Fibroblast of peridontal ligament (primary cell): ENCODE data around the gene TDRKH.
"Not testable (repeated sequence)": the region's sequence is repeated elsewhere in the genome, so short reads cannot be mapped to it uniquely, and the experiment has no call there.

ENCODE experiments used
- DNase-seq: peaks from one replicate; pipeline ENCODE4 v3.0.0-alpha.2; 2010; ENCODE audit errors: extremely low read depth

TDRKH gene

GRCh38 chr1:151802372-151802771, 12.1 kb upstream of the TDRKH start:
- DNase-seq = no peak

DNA sequence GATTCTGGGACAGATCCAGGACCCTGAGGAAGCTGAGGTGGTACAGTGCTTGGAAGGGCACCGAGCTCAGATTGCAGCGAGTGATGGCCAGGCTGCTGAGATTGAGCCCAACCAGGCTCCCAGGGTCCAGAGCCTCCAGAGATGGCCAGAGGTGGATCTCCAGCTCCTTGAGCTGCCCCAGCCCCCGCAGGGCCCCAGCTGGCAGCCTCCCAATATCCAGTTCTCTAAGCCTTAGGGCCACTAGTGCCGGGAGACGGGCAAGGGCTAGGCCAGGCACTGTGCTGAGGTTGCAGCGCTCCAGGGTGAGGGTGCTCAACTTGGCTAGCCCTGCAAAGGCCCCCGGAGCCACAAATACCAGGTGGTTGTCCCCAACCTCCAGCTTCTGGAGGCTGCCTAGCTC, 11.5 kb upstream of the TDRKH start:
- DNase-seq = no peak

- DNase-seq = no peak
These were observed 11.1 kb upstream of the TDRKH start for GRCh38 chr1:151801310-151801820.

DNA sequence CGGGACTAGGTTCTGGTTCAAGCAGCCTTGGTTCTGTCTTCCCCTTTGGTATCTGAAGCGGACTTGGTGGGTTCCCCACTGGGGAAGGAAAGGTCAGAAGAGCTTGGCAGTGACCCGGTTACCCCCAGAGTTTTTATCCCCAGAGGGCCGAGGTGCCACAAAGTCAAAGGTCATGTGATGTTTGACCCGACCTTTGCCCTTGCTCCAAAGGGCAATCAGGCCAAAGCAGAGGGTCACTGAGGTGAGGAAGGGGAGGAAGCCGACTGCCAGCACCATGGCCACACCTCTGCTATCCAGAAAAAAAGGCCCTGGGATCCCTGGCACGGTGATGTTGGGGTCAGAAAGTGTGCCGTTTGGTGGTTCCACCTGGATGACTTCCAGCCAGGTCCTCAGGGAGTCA, 10.5 kb upstream of the TDRKH start:
- DNase-seq = no peak

- peak; percentile 5 for DNase-seq
These were observed 9.1 kb upstream of the TDRKH start for GRCh38 chr1:151799179-151800022.

GRCh38 chr1:151798571-151798970, 8.3 kb upstream of the TDRKH start:
- DNase-seq = no peak

DNA sequence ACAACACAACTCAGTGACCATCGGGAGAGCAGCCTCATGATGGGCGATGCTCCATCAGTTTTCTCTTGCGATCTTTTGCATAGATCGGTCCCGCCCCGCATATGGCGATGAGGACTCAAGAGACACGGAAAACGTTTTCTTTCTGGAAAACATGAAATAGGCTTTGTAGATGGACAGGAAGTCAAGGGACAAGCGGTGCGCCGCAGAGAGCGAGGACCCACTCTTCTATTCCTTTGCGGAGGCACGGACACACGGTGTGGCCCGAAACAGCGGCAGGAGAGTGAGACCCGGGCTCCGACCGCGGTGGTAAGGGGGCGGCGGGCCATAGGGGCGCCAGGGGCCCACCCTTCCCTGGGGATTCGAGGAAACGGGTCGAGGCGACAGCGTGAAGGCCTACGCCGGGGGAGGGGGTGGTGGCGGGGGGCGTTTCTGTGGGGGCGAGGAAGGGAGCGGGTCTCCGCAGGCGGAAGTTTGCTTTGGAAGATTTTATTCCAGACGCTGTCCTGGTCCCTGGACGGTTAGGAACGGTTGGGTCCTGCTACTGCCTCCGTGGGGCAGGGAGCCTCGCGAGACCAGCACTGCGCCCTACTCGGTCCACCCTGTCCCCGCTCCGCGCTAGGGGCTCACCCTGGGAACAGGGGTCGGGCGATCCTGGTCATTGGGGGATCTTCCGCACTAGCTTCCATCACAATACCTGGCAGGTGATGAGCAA, 796 bp upstream of the TDRKH start:
- DNase-seq = no peak

DNA sequence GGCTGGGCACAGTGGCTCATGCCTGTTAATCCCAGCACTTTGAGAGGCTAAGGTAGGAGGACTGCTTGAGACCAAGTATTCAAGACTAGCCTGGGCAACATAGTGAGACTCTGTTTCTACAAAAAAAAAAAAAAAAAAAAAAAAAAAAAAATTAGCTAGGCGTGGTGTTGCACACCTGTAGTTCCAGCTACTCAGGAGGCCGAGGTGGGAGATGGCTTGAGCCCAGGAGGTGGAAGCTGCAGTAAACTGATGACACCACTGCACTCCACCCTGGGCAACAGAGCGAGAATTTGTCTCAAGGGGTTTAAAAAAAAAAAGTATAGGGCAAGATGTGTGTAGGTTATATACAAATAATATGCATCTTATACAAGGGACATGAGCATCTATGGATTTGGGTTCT, 2.6 kb downstream of the TDRKH start:
- no peak for DNase-seq

DNA sequence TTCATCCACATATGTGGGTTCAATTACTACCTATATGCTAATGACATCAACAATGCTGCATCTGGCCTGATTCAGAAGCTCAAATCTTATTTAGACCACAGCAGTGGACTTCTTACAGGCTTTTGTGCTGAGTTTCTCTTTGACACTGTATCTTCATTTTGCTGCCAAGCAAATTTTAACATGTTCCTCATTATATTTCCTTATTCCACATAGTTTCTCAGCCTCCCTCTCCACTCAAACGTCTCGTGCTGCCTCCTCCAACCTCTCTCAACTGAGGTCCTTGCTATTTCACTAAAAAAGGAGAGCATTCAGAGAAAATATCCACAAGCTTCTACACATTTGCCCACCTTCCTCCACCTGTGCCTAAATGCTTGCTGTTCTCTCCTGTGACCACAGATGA, 6.5 kb downstream of the TDRKH start:
- DNase-seq = no peak

GRCh38 chr1:151782741-151783140, 7.6 kb downstream of the TDRKH start:
- no peak for DNase-seq

DNA sequence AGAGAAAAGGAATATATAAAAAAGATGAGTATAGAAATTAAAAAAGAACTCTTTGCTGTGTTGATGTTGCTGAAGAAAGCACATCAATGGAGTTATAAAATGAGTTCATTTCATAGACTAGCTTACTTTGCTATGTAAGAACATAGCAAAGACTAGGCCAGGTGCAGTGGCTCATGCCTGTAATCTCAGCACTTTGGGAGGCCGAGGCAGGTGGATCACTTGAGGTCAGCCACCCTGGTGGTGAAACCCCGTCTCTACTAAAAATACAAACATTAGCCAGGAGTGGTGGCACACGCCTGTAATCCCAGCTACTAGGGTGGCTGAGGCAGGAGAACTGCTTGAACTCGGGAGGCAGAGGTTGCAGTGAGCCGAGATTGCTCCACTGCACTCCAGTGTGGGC, 8.3 kb downstream of the TDRKH start:
- not testable (repeated sequence) for DNase-seq

- not testable (repeated sequence) for DNase-seq
These were observed 9.6 kb downstream of the TDRKH start for GRCh38 chr1:151780736-151781135.

- DNase-seq = no peak
These were observed 10.4 kb downstream of the TDRKH start for GRCh38 chr1:151779852-151780251.

- DNase-seq = no peak
These were observed 13.0 kb downstream of the TDRKH start for GRCh38 chr1:151777317-151777716.

GRCh38 chr1:151776665-151777062, 13.6 kb downstream of the TDRKH start:
- DNase-seq = no peak

GRCh38 chr1:151775894-151776664, 14.2 kb downstream of the TDRKH start:
- no peak for DNase-seq

DNA sequence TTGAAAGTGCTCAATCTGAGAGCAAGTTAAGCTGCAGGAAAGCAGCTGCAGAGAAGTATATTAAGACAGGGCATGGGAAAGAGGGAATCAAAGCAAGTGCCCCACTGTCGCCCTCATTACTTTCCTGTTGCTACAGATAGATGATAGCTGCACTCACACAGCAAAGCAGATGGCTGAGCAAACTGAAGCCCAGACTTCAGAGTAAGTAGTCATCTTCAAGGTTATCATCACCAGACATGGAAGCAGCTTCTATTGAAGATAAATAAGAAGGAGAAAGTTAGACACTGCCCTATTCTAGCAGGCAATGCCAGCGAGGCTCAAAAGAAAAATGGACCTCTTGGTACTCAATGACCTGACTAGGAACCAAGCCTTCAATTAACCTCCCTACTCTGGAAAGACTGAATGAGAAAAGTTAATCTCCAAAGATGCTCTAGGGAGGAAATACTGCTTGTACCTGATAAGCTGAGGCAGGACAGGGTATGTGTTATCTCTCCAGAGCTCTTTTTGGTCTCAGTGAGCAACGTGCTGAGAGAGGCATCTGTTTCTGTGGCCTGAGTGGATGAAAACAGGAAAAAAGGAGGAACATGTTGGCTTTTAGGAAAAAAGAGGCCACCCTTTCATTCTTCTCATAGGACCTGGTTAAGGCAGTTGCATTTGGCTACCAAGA, 15.9 kb downstream of the TDRKH start:
- DNase-seq = no peak

DNA sequence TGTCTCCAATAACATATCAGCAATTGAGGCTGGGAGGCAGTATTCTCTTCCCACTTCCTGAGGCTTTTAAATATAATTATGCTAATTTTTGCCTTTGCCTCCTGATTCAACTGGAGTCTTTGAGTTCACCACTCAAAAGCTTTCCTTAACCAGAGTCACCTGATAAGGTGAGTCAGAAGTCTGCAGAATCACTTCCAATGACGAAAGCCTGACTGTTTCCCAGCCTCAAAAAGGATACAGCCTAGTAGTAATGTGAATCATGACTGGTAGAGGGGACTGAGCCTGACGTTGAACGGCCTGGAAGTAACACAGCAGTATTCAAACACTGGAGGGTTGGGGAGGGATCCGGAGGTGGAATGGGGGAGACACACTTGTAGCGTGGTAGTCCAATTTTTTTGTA, 16.6 kb downstream of the TDRKH start:
- DNase-seq = peak; percentile 29

DNA sequence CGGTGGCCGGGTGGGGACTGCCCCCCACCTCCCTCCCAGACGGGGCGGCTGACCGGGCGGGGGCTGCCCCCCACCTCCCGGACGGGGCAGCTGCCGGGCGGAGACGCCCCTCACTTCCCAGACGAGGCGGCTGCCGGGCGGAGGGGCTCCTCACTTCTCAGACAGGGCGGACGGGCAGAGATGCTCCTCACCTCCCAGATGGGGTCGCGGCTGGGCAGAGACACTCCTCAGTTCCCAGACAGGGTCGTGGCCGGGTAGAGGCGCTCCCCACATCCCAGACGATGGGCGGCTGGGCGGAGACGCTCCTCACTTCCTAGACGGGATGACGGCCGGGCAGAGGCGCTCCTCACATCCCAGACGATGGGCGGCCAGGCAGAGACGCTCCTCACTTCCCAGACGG, 21.0 kb downstream of the TDRKH start:
- not testable (repeated sequence) for DNase-seq

- not testable (repeated sequence) for DNase-seq
These were observed 21.8 kb downstream of the TDRKH start for GRCh38 chr1:151768351-151769066.

DNA sequence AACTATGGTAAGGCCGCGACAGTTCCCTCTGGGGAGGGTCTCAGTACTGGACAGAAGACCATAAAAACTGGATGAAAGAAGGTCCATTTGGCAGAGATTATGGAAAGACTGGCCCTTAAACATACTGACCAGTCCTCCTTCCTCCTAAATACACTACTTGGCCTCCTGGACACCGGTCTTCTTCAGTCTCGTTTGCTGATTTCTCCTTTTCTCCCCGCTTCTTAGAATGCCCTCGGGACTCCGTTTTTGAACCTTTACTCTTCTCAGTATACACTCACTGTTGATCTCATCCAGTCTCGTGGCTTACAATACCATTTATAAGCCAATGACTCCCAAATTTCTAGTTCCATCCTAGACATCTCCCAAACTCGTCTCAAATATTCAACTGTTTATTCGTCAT, 26.3 kb downstream of the TDRKH start:
- peak; percentile 23 for DNase-seq
